Measurements from ENCODE around the gene ZSWIM9. TPM values are rescaled to one million over a fixed set of nuclear protein-coding genes. Genes with fewer than 3 reads are reported as not detected.

ZSWIM9 gene
- total and polyA plus RNA-seq, 4 donors, result 0.25 to 2.5 (median 1.6) TPM

DNA sequence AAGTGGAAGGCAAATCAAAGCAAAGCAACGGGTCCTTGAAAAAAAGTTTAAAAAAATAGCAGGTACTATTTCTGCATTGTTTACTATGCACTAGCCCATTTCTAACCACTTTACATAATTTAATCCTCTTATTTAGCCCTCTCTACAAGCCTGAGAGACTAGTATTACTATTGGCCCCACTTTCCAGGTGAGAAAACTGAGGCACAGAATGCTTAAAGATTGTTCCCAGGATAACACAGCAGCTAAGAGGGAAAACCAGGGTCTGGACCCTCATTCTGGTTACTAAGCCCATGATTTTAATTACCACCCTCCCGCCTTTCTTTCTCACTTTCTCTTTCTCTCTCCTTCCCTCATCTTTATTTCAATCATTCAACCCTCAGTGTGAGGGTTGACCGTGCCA is 5.7 kb downstream of the ZSWIM9 start (continued):
- TF ChIP-seq, protein P1, sequence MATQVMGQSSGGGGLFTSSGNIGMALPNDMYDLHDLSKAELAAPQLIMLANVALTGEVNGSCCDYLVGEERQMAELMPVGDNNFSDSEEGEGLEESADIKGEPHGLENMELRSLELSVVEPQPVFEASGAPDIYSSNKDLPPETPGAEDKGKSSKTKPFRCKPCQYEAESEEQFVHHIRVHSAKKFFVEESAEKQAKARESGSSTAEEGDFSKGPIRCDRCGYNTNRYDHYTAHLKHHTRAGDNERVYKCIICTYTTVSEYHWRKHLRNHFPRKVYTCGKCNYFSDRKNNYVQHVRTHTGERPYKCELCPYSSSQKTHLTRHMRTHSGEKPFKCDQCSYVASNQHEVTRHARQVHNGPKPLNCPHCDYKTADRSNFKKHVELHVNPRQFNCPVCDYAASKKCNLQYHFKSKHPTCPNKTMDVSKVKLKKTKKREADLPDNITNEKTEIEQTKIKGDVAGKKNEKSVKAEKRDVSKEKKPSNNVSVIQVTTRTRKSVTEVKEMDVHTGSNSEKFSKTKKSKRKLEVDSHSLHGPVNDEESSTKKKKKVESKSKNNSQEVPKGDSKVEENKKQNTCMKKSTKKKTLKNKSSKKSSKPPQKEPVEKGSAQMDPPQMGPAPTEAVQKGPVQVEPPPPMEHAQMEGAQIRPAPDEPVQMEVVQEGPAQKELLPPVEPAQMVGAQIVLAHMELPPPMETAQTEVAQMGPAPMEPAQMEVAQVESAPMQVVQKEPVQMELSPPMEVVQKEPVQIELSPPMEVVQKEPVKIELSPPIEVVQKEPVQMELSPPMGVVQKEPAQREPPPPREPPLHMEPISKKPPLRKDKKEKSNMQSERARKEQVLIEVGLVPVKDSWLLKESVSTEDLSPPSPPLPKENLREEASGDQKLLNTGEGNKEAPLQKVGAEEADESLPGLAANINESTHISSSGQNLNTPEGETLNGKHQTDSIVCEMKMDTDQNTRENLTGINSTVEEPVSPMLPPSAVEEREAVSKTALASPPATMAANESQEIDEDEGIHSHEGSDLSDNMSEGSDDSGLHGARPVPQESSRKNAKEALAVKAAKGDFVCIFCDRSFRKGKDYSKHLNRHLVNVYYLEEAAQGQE (IDR thresholded peaks at IDR 0.05), result no peak
- TF ChIP-seq YY1 (IDR thresholded peaks at IDR 0.05), result no peak
- no peak for TF ChIP-seq HNF4G (IDR thresholded peaks at IDR 0.05)
- no peak for TF ChIP-seq MAX (IDR thresholded peaks at IDR 0.05)
- TF ChIP-seq GABPA (IDR thresholded peaks at IDR 0.05 in 1 of 2, conservative IDR thresholded peaks at IDR 0.05 in 1 of 2), result no peak
- TF ChIP-seq HNF4A (conservative IDR thresholded peaks at IDR 0.05), result no peak
- no peak for TF ChIP-seq EGR1 (IDR thresholded peaks at IDR 0.05; ENCODE audit: low read depth in 2 of 2)
- TF ChIP-seq FOXA1 (IDR thresholded peaks at IDR 0.05), result no peak
- TF ChIP-seq SP1 (IDR thresholded peaks at IDR 0.05), result no peak
- no peak for TF ChIP-seq RAD21 (IDR thresholded peaks at IDR 0.05)
- no peak for TF ChIP-seq TAF1 (conservative IDR thresholded peaks at IDR 0.05)
- TF ChIP-seq RXRA (IDR thresholded peaks at IDR 0.05), result no peak
- TF ChIP-seq JUND (IDR thresholded peaks at IDR 0.05), result no peak

DNA sequence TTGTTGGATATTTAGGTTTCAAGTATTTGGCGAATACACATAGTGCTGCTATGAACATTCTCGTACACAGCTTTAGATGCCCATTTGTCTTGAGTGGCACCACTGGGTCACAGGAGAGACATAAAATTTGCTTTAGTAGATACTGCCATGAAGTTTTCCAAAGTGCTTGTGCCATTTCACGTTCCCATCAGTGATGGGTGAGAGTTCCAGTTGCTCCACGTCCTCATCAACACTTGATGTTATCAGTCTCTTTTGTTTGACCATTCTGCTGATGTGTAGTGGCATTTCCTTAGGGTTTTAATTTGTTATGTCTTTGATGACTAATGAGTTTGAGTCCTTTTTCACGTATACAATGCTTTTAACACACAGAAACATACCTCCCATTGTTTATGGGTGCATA is 11.0 kb downstream of the ZSWIM9 start:
- H3K36me3 ChIP-seq (ENCODE audit: control insufficient read depth in 4 of 4, insufficient read depth in 3 of 4, low read depth in 1 of 4, low read length in 3 of 4), result peaks cover 0 to 2% (median 0%) of the 10 kb centered on the region in 4 donors
- no peaks in the 10 kb centered on the region for H3K4me1 ChIP-seq (ENCODE audit: control insufficient read depth in 4 of 4, insufficient read depth in 4 of 4, low read length in 3 of 4)
- WGBS, result 97% methylated on average over 5 of the region's 5 CpGs
- no peak overlapping the region for H3K9ac ChIP-seq (ENCODE audit: low read depth in 1 of 2, low read length in 2 of 2)
- TF ChIP-seq JUND (IDR thresholded peaks at IDR 0.05), result no peak
- no peak overlapping the region for H3K27ac ChIP-seq (ENCODE audit: low read depth in 1 of 2, low read length in 2 of 2)
- no peak overlapping the region for H3K4me3 ChIP-seq (ENCODE audit: low read depth in 1 of 3, low read length in 3 of 3)
- H3K9me3 ChIP-seq (ENCODE audit: control insufficient read depth in 4 of 4, low read length in 3 of 4), result peaks cover 2 to 8% (median 4%) of the 10 kb centered on the region in 4 donors
- no peaks in the 10 kb centered on the region for H3K27me3 ChIP-seq (ENCODE audit: control insufficient read depth in 4 of 4, insufficient read depth in 4 of 4, low read length in 3 of 4)
- DNase-seq (ENCODE audit: low spot score), result no peak

DNA sequence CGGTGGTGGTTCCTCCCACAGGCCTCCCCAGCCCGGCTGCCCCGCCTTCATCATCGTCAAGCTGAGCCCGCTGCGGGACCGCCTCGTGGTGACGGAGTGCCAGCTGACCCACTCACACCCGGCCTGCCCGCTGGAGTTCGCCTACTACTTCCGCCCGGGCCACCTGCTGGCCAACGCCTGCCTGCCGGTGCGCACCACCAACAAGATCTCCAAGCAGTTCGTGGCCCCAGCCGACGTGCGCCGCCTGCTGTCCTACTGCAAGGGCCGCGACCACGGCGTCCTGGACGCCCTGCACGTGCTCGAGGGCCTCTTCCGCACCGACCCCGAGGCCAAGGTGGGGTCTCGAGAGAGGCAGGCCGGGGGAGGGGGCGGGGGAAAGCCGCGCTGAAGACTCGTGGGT is 12.0 kb downstream of the ZSWIM9 start:
- TF ChIP-seq FOXA1 (IDR thresholded peaks at IDR 0.05), result no peak
- TF ChIP-seq YY1 (IDR thresholded peaks at IDR 0.05), result no peak
- TF ChIP-seq ZBTB33 (IDR thresholded peaks at IDR 0.05), result no peak
- no peak for TF ChIP-seq JUND (IDR thresholded peaks at IDR 0.05)
- TF ChIP-seq CTCF (IDR thresholded peaks at IDR 0.05; ENCODE audit: low read depth, low read length, missing input control), result no peak
- TF ChIP-seq, protein P1 (IDR thresholded peaks at IDR 0.05), result no peak
- H3K36me3 ChIP-seq (ENCODE audit: control insufficient read depth in 4 of 4, insufficient read depth in 3 of 4, low read depth in 1 of 4, low read length in 3 of 4), result peaks cover 0 to 2% (median 0%) of the 10 kb centered on the region in 4 donors
- H3K9ac ChIP-seq (ENCODE audit: low read depth in 1 of 2, low read length in 2 of 2), result no peak overlapping the region
- WGBS, result 95% methylated on average over 38 of the region's 38 CpGs
- no peaks in the 10 kb centered on the region for H3K4me1 ChIP-seq (ENCODE audit: control insufficient read depth in 4 of 4, insufficient read depth in 4 of 4, low read length in 3 of 4)
- H3K27me3 ChIP-seq (ENCODE audit: control insufficient read depth in 4 of 4, insufficient read depth in 4 of 4, low read length in 3 of 4), result no peaks in the 10 kb centered on the region
- no peak for DNase-seq (ENCODE audit: low spot score)
- peaks cover 2 to 8% (median 4%) of the 10 kb centered on the region in 4 donors for H3K9me3 ChIP-seq (ENCODE audit: control insufficient read depth in 4 of 4, low read length in 3 of 4)
- no peak overlapping the region for H3K4me3 ChIP-seq (ENCODE audit: low read depth in 1 of 3, low read length in 3 of 3)
- no peak overlapping the region for H3K27ac ChIP-seq (ENCODE audit: low read depth in 1 of 2, low read length in 2 of 2)

Data from liver (tissue), 9 donors.